Mucosa of rectum (tissue), 2 donors: ENCODE results near the gene SLCO1C1.
"Not testable (repeated sequence)": the region's sequence is repeated elsewhere in the genome, so short reads cannot be mapped to it uniquely, and the experiment has no call there.

ENCODE experiments used
- H3K27ac ChIP-seq, 2 donors: one replicate each; pipeline ENCODE4 v1.7.0; 2013; ENCODE audit warnings: inconsistent platforms in 2 of 2, low read depth in 2 of 2, low read length in 2 of 2
- H3K27me3 ChIP-seq, 2 donors: one replicate each; pipeline ENCODE4 v1.7.0; 2013; ENCODE audit warnings: low read length in 2 of 2; ENCODE audit not compliant: control insufficient read depth in 2 of 2, insufficient read depth in 2 of 2
- H3K36me3 ChIP-seq, 2 donors: one replicate each; pipeline ENCODE4 v1.7.0; 2013; ENCODE audit warnings: low read length in 2 of 2; ENCODE audit not compliant: control insufficient read depth in 2 of 2, insufficient read depth in 2 of 2
- H3K4me1 ChIP-seq, 2 donors: one replicate each; pipeline ENCODE4 v1.7.0; 2013; ENCODE audit warnings: low read length in 2 of 2, mild to moderate bottlenecking in 1 of 2; ENCODE audit not compliant: control insufficient read depth in 2 of 2, insufficient read depth in 2 of 2
- H3K4me3 ChIP-seq, 2 donors: one replicate each; pipeline ENCODE4 v1.7.0; 2013; ENCODE audit warnings: low read length in 2 of 2
- H3K9ac ChIP-seq, 2 donors: one replicate each; pipeline ENCODE4 v1.7.0; 2013; ENCODE audit warnings: low read length in 2 of 2, low read depth in 1 of 2, mild to moderate bottlenecking in 1 of 2
- H3K9me3 ChIP-seq, 2 donors: one replicate each; pipeline ENCODE4 v1.7.0; 2013; ENCODE audit warnings: low read length in 2 of 2; ENCODE audit not compliant: control insufficient read depth in 2 of 2
- donor health status: healthy.
- donor health status: Normal muscosa, but diverticular disease.

The SLCO1C1 gene

GRCh38 chr12:20716037-20716436 lies 20.9 kb downstream of the SLCO1C1 start:
- Histone ChIP-seq H3K27me3 (no peaks in the 10 kb centered on the region), H3K4me3 (no peak overlapping the region), H3K27ac (peak overlapping the region; percentile 6 to 57), H3K36me3 (no peaks in the 10 kb centered on the region), H3K4me1 (peaks cover 0 to 14% of the 10 kb centered on the region in 2 donors), H3K9ac (no peak overlapping the region), H3K9me3 (no peaks in the 10 kb centered on the region)

- Histone ChIP-seq H3K4me1 (peaks cover 0 to 17% of the 10 kb centered on the region in 2 donors), H3K9me3 (no peaks in the 10 kb centered on the region), H3K9ac (no peak overlapping the region), H3K36me3 (no peaks in the 10 kb centered on the region), H3K4me3 (no peak overlapping the region), H3K27ac (no peak overlapping the region), H3K27me3 (no peaks in the 10 kb centered on the region)
Measured at GRCh38 chr12:20716985-20717384, 21.9 kb downstream of the SLCO1C1 start.

GRCh38 chr12:20718294-20718693 lies 23.2 kb downstream of the SLCO1C1 start:
- H3K9me3 ChIP-seq: no peaks in the 10 kb centered on the region
- no peak overlapping the region for H3K4me3 ChIP-seq
- H3K9ac ChIP-seq: no peak overlapping the region
- no peak overlapping the region for H3K27ac ChIP-seq
- H3K36me3 ChIP-seq: no peaks in the 10 kb centered on the region
- H3K27me3 ChIP-seq: no peaks in the 10 kb centered on the region
- H3K4me1 ChIP-seq: peaks cover 0 to 18% of the 10 kb centered on the region in 2 donors

GRCh38 chr12:20722142-20722541 lies 27.0 kb downstream of the SLCO1C1 start:
- Histone ChIP-seq H3K4me1 (peaks cover 0 to 4% of the 10 kb centered on the region in 2 donors), H3K27me3 (no peaks in the 10 kb centered on the region), H3K9me3 (no peaks in the 10 kb centered on the region), H3K4me3 (no peak overlapping the region), H3K27ac (no peak overlapping the region), H3K9ac (no peak overlapping the region), H3K36me3 (no peaks in the 10 kb centered on the region)

- H3K4me1 ChIP-seq: no peaks in the 10 kb centered on the region
- H3K27ac ChIP-seq: no peak overlapping the region
- H3K9ac ChIP-seq: no peak overlapping the region
- H3K36me3 ChIP-seq: no peaks in the 10 kb centered on the region
- H3K4me3 ChIP-seq: no peak overlapping the region
- H3K27me3 ChIP-seq: no peaks in the 10 kb centered on the region
- no peaks in the 10 kb centered on the region for H3K9me3 ChIP-seq
Measured at GRCh38 chr12:20731274-20731673, 36.1 kb downstream of the SLCO1C1 start.

GRCh38 chr12:20740972-20741371 lies 45.8 kb downstream of the SLCO1C1 start:
- Histone ChIP-seq H3K4me3 (no peak overlapping the region), H3K9me3 (no peaks in the 10 kb centered on the region), H3K4me1 (no peaks in the 10 kb centered on the region), H3K27me3 (no peaks in the 10 kb centered on the region), H3K27ac (no peak overlapping the region), H3K9ac (no peak overlapping the region), H3K36me3 (no peaks in the 10 kb centered on the region)

GRCh38 chr12:20748198-20748597 lies 53.1 kb downstream of the SLCO1C1 start:
- H3K4me1 ChIP-seq: no peaks in the 10 kb centered on the region
- no peak overlapping the region for H3K27ac ChIP-seq
- no peaks in the 10 kb centered on the region for H3K9me3 ChIP-seq
- H3K27me3 ChIP-seq: no peaks in the 10 kb centered on the region
- H3K9ac ChIP-seq: no peak overlapping the region
- H3K4me3 ChIP-seq: no peak overlapping the region
- no peaks in the 10 kb centered on the region for H3K36me3 ChIP-seq

GRCh38 chr12:20751046-20751445 lies 55.9 kb downstream of the SLCO1C1 start:
- Histone ChIP-seq H3K4me1 (no peaks in the 10 kb centered on the region), H3K9me3 (no peaks in the 10 kb centered on the region), H3K9ac (no peak overlapping the region)

GRCh38 chr12:20777420-20777819 lies 82.3 kb downstream of the SLCO1C1 start:
- Histone ChIP-seq H3K27ac (no peak overlapping the region), H3K4me3 (no peak overlapping the region), H3K4me1 (no peaks in the 10 kb centered on the region), H3K9ac (no peak overlapping the region), H3K27me3 (no peaks in the 10 kb centered on the region), H3K36me3 (no peaks in the 10 kb centered on the region), H3K9me3 (no peaks in the 10 kb centered on the region)

More at GRCh38 chr12:20751046-20751445, 55.9 kb downstream of the SLCO1C1 start:
- H3K36me3 ChIP-seq: no peaks in the 10 kb centered on the region
- no peak overlapping the region for H3K27ac ChIP-seq
- H3K4me3 ChIP-seq: no peak overlapping the region
- H3K27me3 ChIP-seq: no peaks in the 10 kb centered on the region

GRCh38 chr12:20778969-20779368 lies 83.8 kb downstream of the SLCO1C1 start:
- no peaks in the 10 kb centered on the region for H3K27me3 ChIP-seq
- H3K4me1 ChIP-seq: no peaks in the 10 kb centered on the region
- H3K9ac ChIP-seq: no peak overlapping the region
- no peaks in the 10 kb centered on the region for H3K9me3 ChIP-seq
- H3K4me3 ChIP-seq: no peak overlapping the region
- no peak overlapping the region for H3K27ac ChIP-seq
- no peaks in the 10 kb centered on the region for H3K36me3 ChIP-seq

- H3K9me3 ChIP-seq, H3K9ac ChIP-seq, H3K36me3 ChIP-seq, H3K27me3 ChIP-seq, H3K4me3 ChIP-seq, H3K4me1 ChIP-seq, H3K27ac ChIP-seq: not testable (repeated sequence)
Measured at GRCh38 chr12:20779971-20780370, 84.8 kb downstream of the SLCO1C1 start.
